Cardiac septum (tissue), 1 donor: ENCODE results near the gene LACRT. TPM values are rescaled to one million over a fixed set of nuclear protein-coding genes. Genes with fewer than 3 reads are reported as not detected.
"Not testable (repeated sequence)": the region's sequence is repeated elsewhere in the genome, so short reads cannot be mapped to it uniquely, and the experiment has no call there.

Experiments
- DNase-seq: peaks from one replicate; pipeline ENCODE4 v3.0.0-alpha.2; 2020; ENCODE audit warnings: low spot score
- intact Hi-C: fragments of 100-400 bp; cut with DNase I; formaldehyde crosslinking; loops from one replicate; pipeline ENCODE4 v1.14.0; 2022
- total RNA-seq: library from RNA; stranded (reverse); fragmentation: NEBNext Ultra II Directional; extraction: Animal tissue kit (Norgen Biotek cat#: 25700); gene quantifications from one replicate; pipeline ENCODE4 v1.2.1, GENCODE V29; 2021
- donor health status: DM: no; HTN: no; CAD: no.

Gene LACRT
- total RNA-seq, 1 donor from 2014 or later, result not detected

- intact Hi-C loops, result no loop called here
- no peak for DNase-seq
Observed at GRCh38 chr12:54641554-54641953, 6.9 kb upstream of the LACRT start.

- DNase-seq, result no peak
- intact Hi-C loops, result no loop called here
Observed at GRCh38 chr12:54641089-54641488, 6.4 kb upstream of the LACRT start.

DNA sequence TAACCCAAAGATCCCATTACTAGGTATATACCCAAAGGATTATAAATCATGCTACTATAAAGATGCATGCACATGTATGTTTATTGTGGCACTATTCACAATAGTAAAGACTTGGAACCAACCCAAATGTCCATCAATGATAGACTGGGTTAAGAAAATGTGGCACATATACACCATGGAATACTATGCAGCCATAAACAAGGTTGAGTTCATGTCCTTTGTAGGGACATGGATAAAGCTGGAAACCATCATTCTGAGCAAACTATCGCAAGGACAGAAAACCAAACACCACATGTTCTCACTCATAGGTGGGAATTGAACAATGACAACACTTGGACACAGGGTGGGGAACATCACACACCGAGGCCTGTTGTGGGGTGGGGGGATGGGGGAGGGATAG lies 4.4 kb upstream of the LACRT start:
- DNase-seq, intact Hi-C loops: not testable (repeated sequence)

DNA sequence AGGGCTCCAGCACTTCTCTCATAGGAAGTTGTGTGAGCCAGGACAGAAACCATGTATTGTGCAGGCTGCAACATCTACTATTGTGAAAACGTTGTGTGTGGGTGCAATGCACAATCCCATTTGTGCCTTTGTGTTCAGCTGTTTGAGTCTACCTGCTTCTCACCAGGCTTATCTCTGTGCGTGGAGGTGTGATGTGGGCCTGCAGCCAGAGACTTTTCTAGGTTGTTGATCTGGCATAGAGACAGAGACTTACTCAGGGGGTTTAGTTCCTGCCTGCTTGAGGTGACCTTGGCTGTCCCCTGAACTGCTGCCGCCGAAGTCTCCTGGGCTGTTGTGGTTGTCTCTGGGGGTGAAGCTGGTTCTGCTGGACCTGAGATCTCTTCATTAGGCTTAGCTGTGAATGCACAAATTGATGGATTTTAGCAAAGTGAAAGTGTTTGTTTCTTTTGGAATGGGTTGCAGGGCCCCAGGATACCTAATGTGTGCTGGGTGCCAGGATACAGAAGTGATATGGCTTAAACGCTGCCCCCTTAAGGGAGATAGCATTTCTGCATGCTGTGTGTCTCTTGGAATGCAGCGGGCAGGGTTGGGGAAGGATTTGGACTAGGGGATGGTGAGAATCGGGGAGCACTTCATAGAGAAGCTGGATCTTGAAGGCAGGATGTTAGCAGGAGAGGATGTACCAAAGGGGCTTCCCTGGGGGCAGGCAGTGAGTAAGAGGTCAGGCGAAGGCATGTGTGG lies 2.5 kb downstream of the LACRT start:
- intact Hi-C loops, result no loop called here

DNA sequence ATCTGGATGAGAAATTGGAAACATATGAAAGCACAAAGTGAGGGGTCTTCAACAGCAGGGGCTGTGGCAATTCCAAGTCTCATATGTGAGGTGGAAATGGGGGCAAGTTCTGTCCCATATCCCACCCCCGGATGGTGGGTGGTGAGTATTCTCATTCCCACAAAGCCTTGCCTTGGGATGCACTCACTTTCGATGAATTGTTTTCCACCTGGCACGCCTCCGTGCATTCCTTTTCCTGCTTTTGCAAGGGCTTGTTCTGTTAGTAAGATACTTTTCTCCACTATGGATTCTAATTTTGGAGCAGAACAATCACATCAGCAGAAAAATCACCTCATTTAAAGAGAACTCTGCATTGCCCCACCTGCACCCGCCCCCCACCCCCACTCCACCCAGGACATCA lies 3.1 kb downstream of the LACRT start:
- intact Hi-C loops, result no loop called here
- no peak for DNase-seq

More for the DNA sequence above, 2.5 kb downstream of the LACRT start:
- no peak for DNase-seq

- intact Hi-C loops, result no loop called here
- no peak for DNase-seq
Observed at GRCh38 chr12:54629925-54630324, 4.8 kb downstream of the LACRT start.

DNA sequence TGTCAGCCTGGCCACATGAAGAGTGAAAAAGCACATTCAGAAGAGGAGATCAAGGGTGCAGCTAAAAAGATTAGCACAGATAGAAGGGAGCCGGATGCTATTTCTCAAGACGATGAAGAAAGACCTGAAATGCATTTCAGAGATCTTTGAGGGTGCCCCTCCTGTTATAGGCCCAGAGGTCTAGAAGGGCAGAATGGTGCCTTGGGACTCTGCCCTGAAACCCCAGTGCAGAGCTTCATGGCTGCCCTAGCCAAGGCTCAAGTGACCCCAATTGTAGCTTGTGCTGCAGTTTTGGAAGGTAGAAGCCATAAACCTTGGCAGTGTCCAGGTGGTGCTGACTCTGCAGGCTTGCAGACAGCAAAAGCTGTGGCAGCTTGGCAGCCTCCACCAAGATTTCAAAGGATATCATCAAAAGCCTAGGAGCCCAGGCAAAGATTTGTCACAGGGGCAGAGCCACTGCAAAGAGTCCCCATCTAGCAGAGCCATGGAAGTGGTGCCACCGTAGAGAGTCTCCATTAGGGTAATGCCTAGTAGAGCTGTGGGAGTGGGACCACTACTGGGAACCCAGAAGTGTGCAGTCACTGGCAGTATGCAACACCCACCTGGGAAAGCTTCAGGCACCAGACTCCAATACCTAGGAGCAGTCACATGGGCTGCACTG lies 6.4 kb downstream of the LACRT start:
- intact Hi-C loops, result no loop called here

GRCh38 chr12:54627304-54627703 lies 7.4 kb downstream of the LACRT start:
- intact Hi-C loops, result no loop called here
- no peak for DNase-seq

More for the DNA sequence above, 6.4 kb downstream of the LACRT start:
- no peak for DNase-seq

DNA sequence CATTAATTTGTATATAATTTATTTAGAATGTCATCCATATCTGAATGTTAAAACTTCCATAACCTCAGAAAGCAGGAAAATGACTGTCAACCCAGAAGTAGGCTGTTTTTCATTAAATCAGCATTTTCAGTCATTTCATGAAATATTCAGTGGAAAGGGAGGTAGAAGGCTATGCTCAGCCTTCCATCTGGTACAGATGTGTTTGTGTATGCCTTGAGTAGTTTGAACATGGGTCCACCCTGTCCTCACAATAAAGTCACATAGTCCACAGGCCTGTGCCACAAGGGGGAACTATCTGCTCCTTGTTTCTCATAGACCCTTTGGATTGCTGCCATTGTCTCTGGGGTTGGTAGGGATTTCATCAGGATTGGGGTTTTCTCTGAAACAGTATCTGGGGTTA lies 9.1 kb downstream of the LACRT start:
- no peak for DNase-seq
- intact Hi-C loops, result no loop called here

- intact Hi-C loops, result no loop called here
- no peak for DNase-seq
Observed at GRCh38 chr12:54624315-54625279, 10.1 kb downstream of the LACRT start.

- DNase-seq, result no peak
- intact Hi-C loops, result no loop called here
Observed at GRCh38 chr12:54622463-54623183, 12.1 kb downstream of the LACRT start.

DNA sequence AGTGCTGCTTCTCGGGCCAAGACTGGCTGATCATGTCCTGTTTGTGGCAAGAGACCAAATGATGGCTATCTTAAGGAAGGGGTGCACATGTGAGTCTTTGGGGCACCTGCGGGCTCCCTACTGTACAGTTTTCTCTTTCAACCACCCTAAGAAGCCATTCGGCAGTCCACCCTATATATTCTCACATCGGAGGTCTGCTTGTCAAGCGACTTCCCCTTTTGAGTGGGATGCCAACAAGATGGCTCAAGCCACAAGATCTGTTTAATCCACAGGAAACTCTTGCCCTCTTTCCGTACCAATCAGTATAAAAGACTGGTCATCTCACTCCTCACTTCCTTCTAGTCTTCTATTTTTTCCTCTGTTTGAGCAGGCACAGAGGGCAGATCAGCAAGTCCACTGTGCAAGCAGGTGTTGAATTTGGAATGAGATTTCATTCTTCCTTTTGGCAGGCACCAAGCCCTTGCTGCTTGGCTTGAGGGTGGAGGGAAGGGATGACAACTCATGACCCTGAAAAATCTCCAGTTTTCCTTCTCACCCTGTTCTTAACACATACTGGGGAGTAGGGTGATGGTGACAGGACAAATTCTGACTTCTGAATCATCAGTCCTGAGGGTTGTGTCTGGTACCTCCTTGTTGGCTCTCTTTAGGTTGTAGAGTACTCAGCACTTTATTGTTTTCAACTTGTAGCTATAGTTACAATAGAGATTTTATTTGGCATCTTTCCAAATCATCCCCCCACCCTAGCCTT lies 17.6 kb downstream of the LACRT start:
- intact Hi-C loops, result no loop called here
- DNase-seq, result no peak

- DNase-seq, result no peak
- intact Hi-C loops, result no loop called here
Observed at GRCh38 chr12:54612225-54612750, 22.4 kb downstream of the LACRT start.

DNA sequence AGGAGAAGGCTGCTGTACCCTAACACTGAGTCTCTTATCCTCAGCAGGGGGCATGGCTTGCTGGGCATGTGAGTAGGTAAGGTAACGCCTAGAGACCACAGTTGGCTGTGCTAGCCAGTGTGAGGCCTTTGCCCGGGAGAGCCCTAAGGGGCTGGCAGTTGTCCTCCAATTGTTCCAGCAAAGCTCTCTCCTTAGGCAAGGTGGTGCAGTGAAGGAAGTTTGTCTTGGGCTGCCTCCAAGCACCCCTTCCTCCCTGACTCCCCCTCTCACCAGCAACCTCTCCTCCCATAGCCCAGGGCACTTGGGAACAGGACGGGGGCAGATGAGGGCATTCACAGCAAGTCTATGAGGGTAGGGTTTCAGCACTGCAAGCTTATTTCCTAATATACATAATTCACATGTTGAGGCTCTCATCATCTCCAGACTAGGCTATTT lies 23.0 kb downstream of the LACRT start:
- DNase-seq, result no peak
- intact Hi-C loops, result no loop called here

DNA sequence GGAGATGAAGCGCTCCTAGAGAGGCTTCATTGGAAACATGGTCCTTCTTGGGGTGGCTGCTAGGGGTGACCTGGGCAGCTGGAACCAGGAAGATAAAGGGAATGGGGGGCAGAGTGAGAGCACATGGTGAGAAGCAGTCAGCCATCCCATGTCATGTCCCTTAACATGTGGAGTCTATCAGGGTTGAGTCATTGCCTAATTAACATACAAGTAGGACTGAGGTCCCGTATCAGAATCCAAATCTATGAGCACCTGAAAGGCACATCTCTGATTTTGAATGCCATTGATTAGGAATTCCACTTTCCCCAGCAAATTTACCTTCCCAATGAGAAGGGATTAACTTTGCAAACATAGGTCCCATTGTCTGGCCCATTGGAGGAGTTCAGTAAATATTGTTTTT lies 25.9 kb downstream of the LACRT start:
- intact Hi-C loops, result no loop called here
- no peak for DNase-seq

DNA sequence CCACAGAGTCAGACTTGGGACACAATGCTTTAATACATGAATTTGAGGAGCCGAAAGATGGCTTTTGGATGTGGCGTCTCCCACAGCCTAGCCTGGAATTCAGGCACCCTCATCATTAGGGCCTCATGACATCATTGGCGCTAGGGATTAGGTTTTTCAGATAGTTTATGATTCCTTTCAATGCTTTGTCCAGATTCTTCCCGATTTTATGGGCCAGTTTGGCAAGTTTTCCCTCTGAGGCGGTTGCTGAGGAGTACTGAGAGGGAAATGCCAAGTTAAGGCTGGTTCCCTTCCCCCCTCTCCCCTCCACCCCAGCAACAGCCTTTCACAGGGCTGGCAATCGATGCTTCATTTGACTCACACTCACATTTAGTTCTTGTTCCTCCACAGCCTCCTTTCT lies 26.5 kb downstream of the LACRT start:
- intact Hi-C loops, result no loop called here
- no peak for DNase-seq

DNA sequence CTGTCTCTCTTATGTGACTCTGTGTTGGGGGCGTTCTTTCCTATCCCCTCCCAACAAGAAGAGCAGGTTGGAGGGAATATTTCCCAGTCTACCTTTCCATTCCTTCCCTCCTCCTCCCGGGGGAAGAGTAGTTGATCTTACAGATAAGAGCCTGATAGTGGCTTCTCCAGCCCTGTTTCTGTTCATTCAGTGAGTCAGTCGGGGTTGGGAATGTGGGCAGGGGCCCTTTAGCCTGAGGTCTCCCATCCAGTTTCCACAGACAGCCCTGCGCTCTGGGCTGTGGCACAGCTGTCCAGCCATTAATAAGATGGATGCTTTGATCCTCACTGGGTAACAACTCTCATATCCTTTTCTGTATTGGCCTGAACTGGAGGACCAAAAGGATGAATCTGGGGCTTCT lies 28.1 kb downstream of the LACRT start:
- intact Hi-C loops, result no loop called here
- DNase-seq, result no peak

- DNase-seq, result no peak
- intact Hi-C loops, result no loop called here
Observed at GRCh38 chr12:54605138-54605970, 29.3 kb downstream of the LACRT start.
